Measurements from ENCODE around the gene ASAP2.

DNA sequence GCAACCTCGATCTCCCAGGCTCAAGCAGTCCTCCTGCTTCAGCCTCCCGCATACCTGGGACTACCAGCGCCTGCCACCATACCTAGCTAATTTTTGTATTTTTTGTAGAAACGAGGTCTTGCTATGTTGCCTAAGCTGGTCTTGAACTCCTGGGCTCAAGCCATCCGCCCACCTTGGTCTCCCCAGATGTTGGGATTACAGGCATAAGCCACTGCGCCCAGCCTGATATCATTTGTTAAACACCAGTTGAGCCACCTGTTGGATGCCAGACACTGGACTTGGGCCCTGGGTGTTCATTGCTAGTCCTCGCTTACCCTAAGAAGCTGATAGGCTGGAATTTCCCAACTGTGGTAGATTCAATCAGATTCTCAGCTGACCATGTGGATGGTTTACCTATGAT is 136.9 kb downstream of the ASAP2 start:
- TF ChIP-seq POLR2AphosphoS5 (IDR thresholded peaks at IDR 0.05; ENCODE audit: borderline replicate concordance, low read depth, low read length) (no peak), EZH2 (IDR thresholded peaks at IDR 0.05) (no peak), FOXP2 (optimal IDR thresholded peaks at IDR 0.05; ENCODE audit: control extremely low read depth, extremely low read length, insufficient read depth) (no peak)

All from SK-N-MC (cell line).